ACC112 (cell line): Measurements from ENCODE around the gene RPP40.
"Not testable (repeated sequence)": the region's sequence is repeated elsewhere in the genome, so short reads cannot be mapped to it uniquely, and the experiment has no call there.

Experiments used
- H2AFZ ChIP-seq: fragments of 200-600 bp; sonication (generic); one replicate; pipeline ENCODE4 v1.6.0; 2017; ENCODE audit warnings: antibody characterized with exemption, low read length; ENCODE audit not compliant: unreplicated experiment
- H3K27ac ChIP-seq: fragments of 200-600 bp; sonication (generic); 2 replicates; pipeline ENCODE4 v1.5.1; 2014; ENCODE audit warnings: low read depth, mild to moderate bottlenecking, antibody characterized with exemption, low read length, moderate library complexity
- H3K27me3 ChIP-seq: fragments of 200-600 bp; sonication (generic); 2 replicates; pipeline ENCODE4 v1.6.1; 2014; ENCODE audit warnings: mild to moderate bottlenecking, antibody characterized with exemption, low read length, moderate library complexity, mixed read lengths; ENCODE audit not compliant: insufficient read depth
- H3K36me3 ChIP-seq: fragments of 200-600 bp; sonication (generic); 2 replicates; pipeline ENCODE4 v1.6.1; 2016; ENCODE audit warnings: mild to moderate bottlenecking, antibody characterized with exemption, low read length, moderate library complexity, mixed read lengths; ENCODE audit not compliant: insufficient read depth
- H3K4me1 ChIP-seq: fragments of 200-600 bp; sonication (generic); one replicate; pipeline ENCODE4 v1.6.1; 2016; ENCODE audit warnings: low read length, mixed read lengths; ENCODE audit not compliant: insufficient read depth, unreplicated experiment, control insufficient read depth
- H3K4me3 ChIP-seq: fragments of 200-600 bp; sonication (generic); 2 replicates; pipeline ENCODE4 v1.5.1; 2014; ENCODE audit warnings: mild to moderate bottlenecking, low read depth, low read length
- H3K79me2 ChIP-seq: fragments of 200-600 bp; sonication (generic); one replicate; pipeline ENCODE4 v1.6.0; 2016; ENCODE audit warnings: low read length; ENCODE audit not compliant: control insufficient read depth, unreplicated experiment, insufficient read depth

RPP40 gene

GRCh38 chr6:5034328-5034727 is 30.5 kb upstream of the RPP40 start:
- H3K27me3 ChIP-seq, result no peaks in the 10 kb centered on the region
- no peak overlapping the region for H3K4me3 ChIP-seq
- H2AFZ ChIP-seq, result no peak overlapping the region
- H3K4me1 ChIP-seq, result peaks cover 2% of the 10 kb centered on the region
- H3K36me3 ChIP-seq, result no peaks in the 10 kb centered on the region
- H3K79me2 ChIP-seq, result no peaks in the 10 kb centered on the region
- H3K27ac ChIP-seq, result no peak overlapping the region

GRCh38 chr6:5033214-5033904 is 29.5 kb upstream of the RPP40 start:
- H3K27ac ChIP-seq, H3K36me3 ChIP-seq: not testable (repeated sequence)

GRCh38 chr6:5032706-5033105 is 28.9 kb upstream of the RPP40 start:
- H3K36me3 ChIP-seq, H3K4me1 ChIP-seq, H3K27ac ChIP-seq, H3K79me2 ChIP-seq, H3K27me3 ChIP-seq: not testable (repeated sequence)
- Histone ChIP-seq H2AFZ (peak overlapping the region; percentile 26), H3K4me3 (peak overlapping the region; percentile 67)

More at GRCh38 chr6:5033214-5033904, 29.5 kb upstream of the RPP40 start:
- not testable (repeated sequence) for H3K27me3 ChIP-seq, H3K79me2 ChIP-seq, H3K4me1 ChIP-seq, H2AFZ ChIP-seq
- peak overlapping the region; percentile 67; the same call in 1 of the 2 replicates for H3K4me3 ChIP-seq

- Histone ChIP-seq H3K4me1 (peaks cover 2% of the 10 kb centered on the region), H3K27ac (no peak overlapping the region), H3K36me3 (no peaks in the 10 kb centered on the region), H3K4me3 (no peak overlapping the region), H3K79me2 (no peaks in the 10 kb centered on the region), H3K27me3 (no peaks in the 10 kb centered on the region), H2AFZ (peak overlapping the region; percentile 6)
These were observed 27.3 kb upstream of the RPP40 start for GRCh38 chr6:5031150-5031549.

- H3K27me3 ChIP-seq, result no peaks in the 10 kb centered on the region
- H2AFZ ChIP-seq, result peak overlapping the region; percentile 43
- no peak overlapping the region for H3K4me3 ChIP-seq
- H3K36me3 ChIP-seq, result no peaks in the 10 kb centered on the region
- peaks cover 2% of the 10 kb centered on the region for H3K4me1 ChIP-seq
- no peaks in the 10 kb centered on the region for H3K79me2 ChIP-seq
- no peak overlapping the region for H3K27ac ChIP-seq
These were observed 26.8 kb upstream of the RPP40 start for GRCh38 chr6:5030596-5031136.

GRCh38 chr6:5029609-5030008 is 25.8 kb upstream of the RPP40 start:
- Histone ChIP-seq H3K4me3 (no peak overlapping the region), H3K27me3 (no peaks in the 10 kb centered on the region), H3K79me2 (no peaks in the 10 kb centered on the region), H3K36me3 (no peaks in the 10 kb centered on the region), H2AFZ (no peak overlapping the region), H3K4me1 (peaks cover 2% of the 10 kb centered on the region), H3K27ac (no peak overlapping the region)

- Histone ChIP-seq H3K27me3 (no peaks in the 10 kb centered on the region), H3K36me3 (no peaks in the 10 kb centered on the region), H3K27ac (no peak overlapping the region), H3K4me1 (peaks cover 2% of the 10 kb centered on the region), H3K79me2 (no peaks in the 10 kb centered on the region), H2AFZ (no peak overlapping the region), H3K4me3 (no peak overlapping the region)
These were observed 25.1 kb upstream of the RPP40 start for GRCh38 chr6:5028921-5029320.

- Histone ChIP-seq H3K4me3 (no peak overlapping the region), H3K36me3 (no peaks in the 10 kb centered on the region), H2AFZ (no peak overlapping the region), H3K27me3 (no peaks in the 10 kb centered on the region), H3K4me1 (peaks cover 2% of the 10 kb centered on the region), H3K27ac (no peak overlapping the region), H3K79me2 (no peaks in the 10 kb centered on the region)
These were observed 24.5 kb upstream of the RPP40 start for GRCh38 chr6:5028301-5028700.

GRCh38 chr6:5025911-5026819 is 22.3 kb upstream of the RPP40 start:
- peak overlapping the region; percentile 79 for H3K4me3 ChIP-seq
- H3K27me3 ChIP-seq, result no peaks in the 10 kb centered on the region
- H3K79me2 ChIP-seq, result no peaks in the 10 kb centered on the region
- H3K27ac ChIP-seq, result no peak overlapping the region
- H3K4me1 ChIP-seq, result no peaks in the 10 kb centered on the region
- H3K36me3 ChIP-seq, result no peaks in the 10 kb centered on the region
- H2AFZ ChIP-seq, result peak overlapping the region; percentile 83

GRCh38 chr6:5023923-5024322 is 20.1 kb upstream of the RPP40 start:
- no peaks in the 10 kb centered on the region for H3K79me2 ChIP-seq
- H3K27ac ChIP-seq, result no peak overlapping the region
- no peak overlapping the region for H3K4me3 ChIP-seq
- no peaks in the 10 kb centered on the region for H3K36me3 ChIP-seq
- H2AFZ ChIP-seq, result no peak overlapping the region
- H3K27me3 ChIP-seq, result no peaks in the 10 kb centered on the region
- no peaks in the 10 kb centered on the region for H3K4me1 ChIP-seq
